A673 (cell line): ENCODE data around the gene AEBP2. TPM values are rescaled to one million over a fixed set of nuclear protein-coding genes. Genes with fewer than 3 reads are reported as not detected.

ENCODE experiments used
- BruUV-seq: library from RNA; stranded (reverse); fragments of 400-500 nt; replicated peaks from 2 replicates; lab custom pipeline; 2021; lab: Mats Ljungman, UMichigan
- CTCF ChIA-PET: fragments of 300-600 bp; sonication (Branson Sonifier 250); formaldehyde crosslinking; loops from one replicate; lab custom pipeline; 2022; ENCODE audit warnings: antibody characterized with exemption; lab: Charles Lee
- POLR2A ChIA-PET: fragments of 300-600 bp; sonication (Branson Sonifier 250); formaldehyde crosslinking; loops from one replicate; lab custom pipeline; 2022; ENCODE audit warnings: antibody characterized with exemption; ENCODE audit not compliant: low non-redundant PET; lab: Charles Lee
- DNase-seq: peaks from one replicate; pipeline ENCODE4 v3.0.0-alpha.2; 2015; ENCODE audit warnings: low spot score
- H3K27ac ChIP-seq: fragments of 200-600 bp; sonication (generic); 2 replicates; pipeline ENCODE4 v1.5.1; 2016; ENCODE audit warnings: mixed run types, low read depth, mild to moderate bottlenecking, mixed read lengths, antibody characterized with exemption, low read length; ENCODE audit not compliant: poor library complexity, severe bottlenecking
- H3K27me3 ChIP-seq: fragments of 200-600 bp; sonication (generic); replicated peaks from 2 replicates; pipeline ENCODE4 v1.6.1; 2017; ENCODE audit warnings: mixed run types, low read depth, mild to moderate bottlenecking, mixed read lengths, antibody characterized with exemption, low read length; ENCODE audit not compliant: insufficient read depth, poor library complexity
- H3K36me3 ChIP-seq: fragments of 200-600 bp; sonication (generic); 2 replicates; pipeline ENCODE4 v1.6.1; 2016; ENCODE audit warnings: mixed run types, mild to moderate bottlenecking, mixed read lengths, antibody characterized with exemption, low read length; ENCODE audit not compliant: insufficient read depth, poor library complexity, severe bottlenecking
- H3K4me1 ChIP-seq: fragments of 200-600 bp; sonication (generic); 2 replicates; pipeline ENCODE4 v1.6.1; 2017; ENCODE audit warnings: mixed run types, mild to moderate bottlenecking, mixed read lengths, antibody characterized with exemption, low read length; ENCODE audit not compliant: insufficient read depth, poor library complexity, severe bottlenecking
- H3K4me3 ChIP-seq: fragments of 200-600 bp; sonication (generic); 2 replicates; pipeline ENCODE4 v1.5.1; 2016; ENCODE audit warnings: low read depth, mixed run types, mild to moderate bottlenecking, mixed read lengths, low read length; ENCODE audit not compliant: poor library complexity, severe bottlenecking
- H3K9me3 ChIP-seq: fragments of 200-600 bp; sonication (generic); 2 replicates; pipeline ENCODE4 v1.6.1; 2016; ENCODE audit warnings: mixed run types, low read depth, mild to moderate bottlenecking, mixed read lengths, antibody characterized with exemption, low read length; ENCODE audit not compliant: poor library complexity, severe bottlenecking
- CTCF ChIP-seq: fragments of 300-800, 200-600 bp; sonication (generic); conservative IDR thresholded peaks from 2 replicates; pipeline ENCODE4 v1.5.1; 2017; ENCODE audit warnings: low read depth, mild to moderate bottlenecking, antibody characterized with exemption, low read length, moderate library complexity, mixed read lengths
- EZH2 ChIP-seq: fragments of 200-600 bp; sonication (generic); IDR thresholded peaks from 2 replicates; pipeline ENCODE4 v1.6.1; 2017; ENCODE audit warnings: borderline replicate concordance, low read depth, mild to moderate bottlenecking, mixed read lengths, antibody characterized with exemption, low read length; ENCODE audit not compliant: poor library complexity, severe bottlenecking
- intact Hi-C: fragments of 100-400 bp; cut with micrococcal nuclease; formaldehyde crosslinking; loops from one replicate; pipeline ENCODE4 v1.10.0; 2022; ENCODE audit not compliant: unreplicated experiment
- total RNA-seq: library from RNA; stranded (reverse); gene quantifications from 2 replicates; pipeline ENCODE4 v1.2.3, GENCODE V29; 2021

AEBP2 gene
- total RNA-seq, 1 experiment from 2014 or later, result 47.6 TPM

- ChIA-PET CTCF (no interaction called here), POLR2A (no interaction called here)
- Histone ChIP-seq H3K4me1 (peaks cover 12% of the 10 kb centered on the region), H3K27ac (no peak overlapping the region), H3K4me3 (no peak overlapping the region), H3K27me3 (no peaks in the 10 kb centered on the region), H3K9me3 (no peaks in the 10 kb centered on the region), H3K36me3 (peaks cover 14% of the 10 kb centered on the region)
- no TSS peak for BruUV-seq
- TF ChIP-seq EZH2 (no peak), CTCF (no peak)
- intact Hi-C loops, result no loop called here
- no peak for DNase-seq
Measured at GRCh38 chr12:19510461-19510860, 71.2 kb downstream of the AEBP2 start.

- H3K27me3 ChIP-seq, result no peaks in the 10 kb centered on the region
- TF ChIP-seq EZH2 (no peak), CTCF (no peak)
- no TSS peak for BruUV-seq
- no peak overlapping the region for H3K4me3 ChIP-seq
- H3K27ac ChIP-seq, result no peak overlapping the region
- H3K9me3 ChIP-seq, result no peaks in the 10 kb centered on the region
- H3K4me1 ChIP-seq, result peaks cover 10% of the 10 kb centered on the region
- POLR2A ChIA-PET, result no interaction called here
- H3K36me3 ChIP-seq, result peaks cover 37% of the 10 kb centered on the region
- no peak for DNase-seq
- intact Hi-C loops, result no loop called here
- CTCF ChIA-PET, result no interaction called here
Measured at GRCh38 chr12:19515179-19515578, 75.9 kb downstream of the AEBP2 start.

GRCh38 chr12:19517583-19517982 is 78.3 kb downstream of the AEBP2 start:
- intact Hi-C loops, result no loop called here
- CTCF ChIA-PET, result no interaction called here
- Histone ChIP-seq H3K27me3 (no peaks in the 10 kb centered on the region), H3K36me3 (peaks cover 43% of the 10 kb centered on the region), H3K4me3 (no peak overlapping the region), H3K27ac (no peak overlapping the region), H3K9me3 (no peaks in the 10 kb centered on the region), H3K4me1 (peaks cover 8% of the 10 kb centered on the region)
- TF ChIP-seq EZH2 (no peak), CTCF (no peak)
- DNase-seq, result no peak
- POLR2A ChIA-PET, result no interaction called here
- no TSS peak for BruUV-seq
